Fibroblast of lung (primary cell): ENCODE measurements around the gene RASGEF1C. TPM values are rescaled to one million over a fixed set of nuclear protein-coding genes. Genes with fewer than 3 reads are reported as not detected.

Experiments used
- DNase-seq, 2 donors: peaks; one replicate each; pipeline versions ENCODE4 v3.0.0 to v3.0.0-alpha.2; 2010; ENCODE audit warnings: low read depth in 2 of 2
- H2AFZ ChIP-seq: 2 replicates; pipeline ENCODE4 v1.5.1; 2012; ENCODE audit warnings: low read length, control low read depth, inconsistent platforms
- H3K27ac ChIP-seq: 2 replicates; pipeline ENCODE4 v1.5.1; 2011; ENCODE audit warnings: low read length, control low read depth; ENCODE audit not compliant: insufficient read depth
- H3K27me3 ChIP-seq: 2 replicates; pipeline ENCODE4 v1.5.1; 2011; ENCODE audit warnings: mild to moderate bottlenecking, low read length; ENCODE audit not compliant: control insufficient read depth, insufficient read depth
- H3K36me3 ChIP-seq: 2 replicates; pipeline ENCODE4 v1.5.1; 2011; ENCODE audit warnings: low read length; ENCODE audit not compliant: control insufficient read depth, insufficient read depth
- H3K4me1 ChIP-seq: 2 replicates; pipeline ENCODE4 v1.5.1; 2011; ENCODE audit warnings: low read length; ENCODE audit not compliant: control insufficient read depth, insufficient read depth; ENCODE audit errors: extremely low read depth
- H3K4me2 ChIP-seq: 2 replicates; pipeline ENCODE4 v1.5.1; 2011; ENCODE audit warnings: low read length, control low read depth; ENCODE audit not compliant: insufficient read depth; ENCODE audit errors: extremely low read depth
- H3K4me3 ChIP-seq, 4 experiments: fragments of 200-600 bp in 1 of 4; sonication (generic) in 1 of 4; replicated peaks in 1 of 4; 2 replicates each; pipeline ENCODE4 v1.5.1; 2011 to 2016; ENCODE audit warnings: low read length in 4 of 4, low read depth in 3 of 4, mild to moderate bottlenecking in 3 of 4, control low read depth in 2 of 4, inconsistent platforms in 1 of 4, mixed read lengths in 1 of 4; ENCODE audit not compliant: insufficient read depth in 1 of 4; ENCODE audit errors: control extremely low read depth in 1 of 4
- H3K79me2 ChIP-seq: 2 replicates; pipeline ENCODE4 v1.5.1; 2012; ENCODE audit warnings: mild to moderate bottlenecking, low read length, inconsistent platforms; ENCODE audit not compliant: control insufficient read depth, insufficient read depth
- H3K9ac ChIP-seq: 2 replicates; pipeline ENCODE4 v1.5.1; 2011; ENCODE audit warnings: mild to moderate bottlenecking, low read length, control low read depth; ENCODE audit not compliant: insufficient read depth
- H3K9me3 ChIP-seq: 2 replicates; pipeline ENCODE4 v1.5.1; 2012; ENCODE audit warnings: low read depth, low read length; ENCODE audit not compliant: control insufficient read depth, insufficient read depth
- H4K20me1 ChIP-seq: 2 replicates; pipeline ENCODE4 v1.5.1; 2011; ENCODE audit warnings: low read length; ENCODE audit not compliant: control insufficient read depth, insufficient read depth; ENCODE audit errors: extremely low read depth
- CTCF ChIP-seq, 2 donors: IDR thresholded peaks in 1 of 2; conservative IDR thresholded peaks in 1 of 2; 1 replicate in 1 of 2; 2 replicates in 1 of 2; pipeline ENCODE4 v1.5.1; 2011 to 2012; ENCODE audit warnings: low read length in 2 of 2, control low read depth in 1 of 2, inconsistent platforms in 1 of 2, low read depth in 1 of 2, mild to moderate bottlenecking in 1 of 2
- EZH2 ChIP-seq: IDR thresholded peaks from 2 replicates; pipeline ENCODE4 v1.5.1; 2012; ENCODE audit warnings: low read length, control low read depth, mild to moderate bottlenecking; ENCODE audit errors: missing control alignments
- polyA plus RNA-seq, 2 donors: library from polyadenylated mRNA; depleted of rRNA in 1 of 2; stranded (reverse) in 1 of 2; unstranded in 1 of 2; fragments of >200 nt; gene quantifications; 2 replicates each; pipeline ENCODE4 v1.2.1, GENCODE V29; 2011 to 2012; ENCODE audit warnings: missing spikeins in 1 of 2
- total RNA-seq: library from RNA; depleted of rRNA; stranded (reverse); fragments of >200 nt; gene quantifications from 2 replicates; pipeline ENCODE4 v1.2.1, GENCODE V29; 2014

Gene RASGEF1C
- total and polyA plus RNA-seq, 2 donors (not counting 1 experiment from before 2014, with no cell fraction given) = under 0.01 TPM; not detected in 1

- Histone ChIP-seq H3K4me2 (no peak overlapping the region), H3K79me2 (no peaks in the 10 kb centered on the region), H2AFZ (no peak overlapping the region), H3K9me3 (no peaks in the 10 kb centered on the region), H3K27me3 (no peaks in the 10 kb centered on the region), H4K20me1 (no peaks in the 10 kb centered on the region), H3K9ac (no peak overlapping the region), H3K4me3 (no peak overlapping the region), H3K4me1 (no peaks in the 10 kb centered on the region), H3K27ac (no peak overlapping the region), H3K36me3 (no peaks in the 10 kb centered on the region)
- no peak for DNase-seq
- TF ChIP-seq EZH2 (no peak), CTCF (conservative IDR thresholded peaks at IDR 0.05 in 1 of 2, IDR thresholded peaks at IDR 0.05 in 1 of 2; ENCODE audit: low read depth in 1 of 2, low read length in 2 of 2) (no peak)
These were observed 128.3 kb downstream of the RASGEF1C start for GRCh38 chr5:180080486-180081280.

GRCh38 chr5:180079702-180080466 is 129.1 kb downstream of the RASGEF1C start:
- no peaks in the 10 kb centered on the region for H4K20me1 ChIP-seq
- H3K9me3 ChIP-seq = no peaks in the 10 kb centered on the region
- H3K79me2 ChIP-seq = no peaks in the 10 kb centered on the region
- no peak overlapping the region for H3K4me2 ChIP-seq
- H3K4me3 ChIP-seq = no peak overlapping the region
- no peak for TF ChIP-seq CTCF (conservative IDR thresholded peaks at IDR 0.05 in 1 of 2, IDR thresholded peaks at IDR 0.05 in 1 of 2; ENCODE audit: low read depth in 1 of 2, low read length in 2 of 2)
- TF ChIP-seq EZH2 = no peak
- H3K27me3 ChIP-seq = no peaks in the 10 kb centered on the region
- no peak overlapping the region for H3K9ac ChIP-seq
- no peak overlapping the region for H2AFZ ChIP-seq
- DNase-seq = no peak
- no peaks in the 10 kb centered on the region for H3K36me3 ChIP-seq
- no peaks in the 10 kb centered on the region for H3K4me1 ChIP-seq
- no peak overlapping the region for H3K27ac ChIP-seq

GRCh38 chr5:180078348-180078747 is 130.7 kb downstream of the RASGEF1C start:
- H3K4me2 ChIP-seq = no peak overlapping the region
- H3K79me2 ChIP-seq = no peaks in the 10 kb centered on the region
- H3K4me1 ChIP-seq = no peaks in the 10 kb centered on the region
- no peaks in the 10 kb centered on the region for H3K9me3 ChIP-seq
- H3K36me3 ChIP-seq = no peaks in the 10 kb centered on the region
- no peak overlapping the region for H3K27ac ChIP-seq
- no peak overlapping the region for H3K4me3 ChIP-seq
- no peaks in the 10 kb centered on the region for H3K27me3 ChIP-seq
- no peak overlapping the region for H3K9ac ChIP-seq
- no peaks in the 10 kb centered on the region for H4K20me1 ChIP-seq
- TF ChIP-seq CTCF (conservative IDR thresholded peaks at IDR 0.05 in 1 of 2, IDR thresholded peaks at IDR 0.05 in 1 of 2; ENCODE audit: low read depth in 1 of 2, low read length in 2 of 2) (no peak), EZH2 (no peak)
- DNase-seq = no peak
- no peak overlapping the region for H2AFZ ChIP-seq
